Pancreas (tissue), 10 donors: Measurements from ENCODE around the gene KRI1. TPM values are rescaled to one million over a fixed set of nuclear protein-coding genes. Genes with fewer than 3 reads are reported as not detected.

Experiments
- ATAC-seq, 4 donors: fragments of 200-7000 bp; cut with Tn5 transposase; one replicate each; pipeline versions ENCODE4 v1.8.0 to v1.9.1; 2020; ENCODE audit warnings: mild to moderate bottlenecking in 4 of 4, moderate library complexity in 4 of 4
- DNase-seq, 6 donors: peaks; one replicate each; pipeline ENCODE4 v3.0.0-alpha.2; 2020
- FAIRE-seq: peaks from 2 replicates; lab custom pipeline; 2012; peaks lifted over from hg19 to GRCh38; lab: Jason Lieb, UNC
- H3K27ac ChIP-seq, 4 donors: fragments of 200-600 bp; sonication (generic); 1 replicate in 3 of 4; 2 replicates in 1 of 4; pipeline versions ENCODE4 v1.5.0 to v1.8.0; 2020
- H3K27me3 ChIP-seq, 4 donors: fragments of 200-600 bp; one replicate each; pipeline ENCODE4 v1.8.0; 2021
- H3K36me3 ChIP-seq, 3 donors: fragments of 200-600 bp; sonication (generic) in 1 of 3; one replicate each; pipeline versions ENCODE4 v1.5.0 to v1.8.0; 2020 to 2021
- H3K4me1 ChIP-seq, 3 donors: fragments of 200-600 bp; one replicate each; pipeline ENCODE4 v1.8.0; 2021
- H3K4me3 ChIP-seq, 4 donors: fragments of 200-600 bp; sonication (generic) in 2 of 4; one replicate each; pipeline versions ENCODE4 v1.5.0 to v1.8.0; 2020 to 2021
- H3K9me3 ChIP-seq, 4 donors: fragments of 200-600 bp; one replicate each; pipeline ENCODE4 v1.8.0; 2021
- CTCF ChIP-seq, 4 donors: fragments of 200-600 bp; sonication (generic) in 3 of 4; IDR thresholded peaks; one replicate each; pipeline versions ENCODE4 v1.5.0 to v1.8.0; 2021; ENCODE audit warnings: antibody characterized with exemption in 4 of 4
- WGBS, 2 donors: extraction: QIAGEN DNeasy Blood & Tissue Kit; methylation state at CpG; one replicate each; pipeline ENCODE4 v1.1.7; 2013; 5-methylcytosine and 5-hydroxymethylcytosine counted together
- intact Hi-C, 3 donors: fragments of 100-400 bp; cut with DNase I; formaldehyde crosslinking; loops; one replicate each; pipeline versions ENCODE4 v1.11.1 to v1.14.2; 2022
- polyA plus RNA-seq, 2 donors: library from polyadenylated mRNA; stranded (reverse); fragments of 200-250 nt; gene quantifications; one replicate each; pipeline ENCODE4 v1.2.3, GENCODE V29; 2013
- total RNA-seq, 6 donors: library from RNA; stranded (reverse); fragmentation: NEBNext Ultra II Directional in 4 of 6; extraction: Animal tissue kit (Norgen Biotek cat#: 25700) in 4 of 6; gene quantifications; one replicate each; pipeline versions ENCODE4 v1.2.1 to v1.2.4, GENCODE V29; 2021 to 2023
- donor health status: healthy with polysubstance abuse.
- donor health status: DM: no; HTN: no; CAD: no; lungs with moderate emphysema.
- donor health status: DM: no; HTN: no; CAD: no.
- donor health status: control.
- donor health status: control.
- donor health status: Bipolar disorder and iron deficiency.
- donor health status: DM: yes; HTN: yes; CAD: no.
- donor health status: DM: no; HTN: no; CAD: no.
- donor health status: DM: no; HTN: no; CAD: no.
- donor health status: DM: yes; HTN: yes; CAD: no.

KRI1 gene
- total and polyA plus RNA-seq, 8 donors: 8.0 to 41.8 (median 15.3) TPM

DNA sequence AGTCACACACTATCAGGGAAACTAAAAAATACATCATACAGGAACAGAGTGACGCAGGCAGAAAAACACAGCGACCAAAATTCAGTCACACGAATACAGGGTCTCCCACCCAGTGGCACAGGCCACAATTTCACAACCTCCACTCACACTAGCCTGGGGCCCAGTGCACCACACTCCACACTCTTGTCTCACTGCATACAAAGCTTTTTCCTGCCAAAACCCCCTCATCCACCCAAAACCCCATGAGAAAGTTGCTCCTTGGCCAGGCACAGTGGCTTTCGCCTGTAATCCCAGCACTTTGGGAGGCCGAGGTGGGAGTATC lies 49.8 kb downstream of the KRI1 start:
- 57 to 76% methylated on average over 5 of the region's 5 CpGs for WGBS, 2 donors
- Histone ChIP-seq H3K4me3 (no peak overlapping the region), H3K27me3 (no peaks in the 10 kb centered on the region), H3K4me1 (peaks cover 6 to 19% (median 7%) of the 10 kb centered on the region in 3 donors), H3K36me3 (no peaks in the 10 kb centered on the region), H3K27ac (no peak overlapping the region), H3K9me3 (no peaks in the 10 kb centered on the region)
- TF ChIP-seq CTCF (IDR thresholded peaks at IDR 0.05): no peak
- DNase-seq: no peak
- no peak for ATAC-seq
- intact Hi-C loops: no loop called here
- no peak for FAIRE-seq

DNA sequence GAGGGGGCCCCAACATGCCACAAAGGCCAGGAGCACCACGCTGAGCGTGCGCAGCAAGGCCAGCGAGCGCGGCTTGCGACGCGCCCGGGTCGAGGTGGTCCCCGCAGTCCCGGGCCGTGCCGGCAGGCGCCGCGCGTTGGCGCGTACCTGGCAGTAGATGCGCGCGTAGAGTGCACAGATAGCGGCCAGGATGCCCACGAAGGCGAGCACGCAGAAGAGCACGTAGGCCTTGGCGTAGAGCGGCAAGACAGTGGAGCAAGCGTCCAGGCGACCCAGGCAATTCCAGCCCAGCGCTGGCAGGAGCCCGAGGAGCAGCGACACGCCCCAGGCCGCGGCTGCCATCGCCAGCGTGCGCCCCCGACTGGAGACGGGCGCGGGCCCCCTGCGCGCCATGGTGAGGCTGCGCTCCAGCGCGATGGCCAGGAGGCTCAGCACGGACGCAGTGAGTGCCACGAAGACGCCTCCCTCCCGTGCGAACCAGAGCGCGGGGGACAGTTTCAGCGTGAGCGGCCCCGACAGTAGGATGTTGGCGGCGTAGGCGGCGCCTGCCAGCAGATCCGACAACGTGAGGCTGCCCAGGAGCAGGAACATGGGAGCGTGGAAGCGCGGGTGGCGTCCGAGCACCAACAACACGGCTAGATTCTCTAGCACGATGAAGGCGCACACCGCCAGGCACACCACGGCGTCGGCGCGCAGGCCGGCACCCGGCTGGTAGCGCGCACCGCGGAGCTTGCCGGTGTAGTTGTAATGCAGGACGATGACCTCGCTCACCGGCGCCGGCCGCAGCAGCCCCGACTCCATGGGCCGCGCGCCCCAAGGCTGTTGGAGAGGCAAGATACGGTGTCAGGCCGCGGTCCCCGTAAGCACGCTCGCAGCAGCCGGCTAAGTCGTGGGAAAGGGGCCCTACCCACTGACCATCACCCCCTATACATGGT lies 51.3 kb downstream of the KRI1 start:
- Histone ChIP-seq H3K36me3 (no peaks in the 10 kb centered on the region), H3K4me1 (peaks cover 6 to 19% (median 7%) of the 10 kb centered on the region in 3 donors), H3K4me3 (no peak overlapping the region), H3K27me3 (no peaks in the 10 kb centered on the region), H3K27ac (no peak overlapping the region), H3K9me3 (no peaks in the 10 kb centered on the region)
- FAIRE-seq: no peak
- no peak for ATAC-seq
- intact Hi-C loops: no loop called here
- TF ChIP-seq CTCF (IDR thresholded peaks at IDR 0.05): no peak
- DNase-seq: peak in 1 of 6 donors; percentile 57
- 55 to 65% methylated on average over 104 to 107 of the region's 107 CpGs for WGBS, 2 donors

- Histone ChIP-seq H3K27me3 (no peaks in the 10 kb centered on the region), H3K4me3 (no peak overlapping the region), H3K4me1 (peaks cover 0 to 11% (median 0%) of the 10 kb centered on the region in 3 donors), H3K27ac (no peak overlapping the region), H3K36me3 (no peaks in the 10 kb centered on the region), H3K9me3 (no peaks in the 10 kb centered on the region)
- ATAC-seq: no peak
- no peak for FAIRE-seq
- no peak for TF ChIP-seq CTCF (IDR thresholded peaks at IDR 0.05)
- intact Hi-C loops: no loop called here
- 85 to 92% methylated on average over 7 of the region's 7 CpGs for WGBS, 2 donors
- DNase-seq: no peak
These were observed 52.6 kb downstream of the KRI1 start for GRCh38 chr19:10513223-10513622.

- 17 to 19% methylated on average over 15 of the region's 15 CpGs for WGBS, 2 donors
- Histone ChIP-seq H3K9me3 (no peaks in the 10 kb centered on the region), H3K27ac (no peak overlapping the region), H3K4me1 (no peaks in the 10 kb centered on the region), H3K4me3 (no peak overlapping the region), H3K27me3 (no peaks in the 10 kb centered on the region), H3K36me3 (no peaks in the 10 kb centered on the region)
- DNase-seq (peak in 3 of 6 donors; percentile 53 to 68 (median 61)), FAIRE-seq (no peak), ATAC-seq (peak in 1 of 4 donors; percentile 34)
- intact Hi-C loops: no loop called here
- TF ChIP-seq CTCF (IDR thresholded peaks at IDR 0.05): peak in 3 of 4 donors; percentile 27 to 47 (median 38)
These were observed 55.5 kb downstream of the KRI1 start for GRCh38 chr19:10510301-10510802.

GRCh38 chr19:10508707-10509106 lies 57.1 kb downstream of the KRI1 start:
- Histone ChIP-seq H3K4me3 (no peak overlapping the region), H3K27me3 (no peaks in the 10 kb centered on the region), H3K27ac (no peak overlapping the region), H3K9me3 (no peaks in the 10 kb centered on the region), H3K36me3 (no peaks in the 10 kb centered on the region), H3K4me1 (no peaks in the 10 kb centered on the region)
- FAIRE-seq (no peak), ATAC-seq (no peak), DNase-seq (no peak)
- intact Hi-C loops: no loop called here
- WGBS, 2 donors: 88 to 90% methylated on average over 3 of the region's 3 CpGs
- TF ChIP-seq CTCF (IDR thresholded peaks at IDR 0.05): no peak
